ENCODE results near the gene EIF4B. TPM values are rescaled to one million over a fixed set of nuclear protein-coding genes. Genes with fewer than 3 reads are reported as not detected.

Gene EIF4B
- total RNA-seq, 1 donor from 2014 or later, result 629 TPM

DNA sequence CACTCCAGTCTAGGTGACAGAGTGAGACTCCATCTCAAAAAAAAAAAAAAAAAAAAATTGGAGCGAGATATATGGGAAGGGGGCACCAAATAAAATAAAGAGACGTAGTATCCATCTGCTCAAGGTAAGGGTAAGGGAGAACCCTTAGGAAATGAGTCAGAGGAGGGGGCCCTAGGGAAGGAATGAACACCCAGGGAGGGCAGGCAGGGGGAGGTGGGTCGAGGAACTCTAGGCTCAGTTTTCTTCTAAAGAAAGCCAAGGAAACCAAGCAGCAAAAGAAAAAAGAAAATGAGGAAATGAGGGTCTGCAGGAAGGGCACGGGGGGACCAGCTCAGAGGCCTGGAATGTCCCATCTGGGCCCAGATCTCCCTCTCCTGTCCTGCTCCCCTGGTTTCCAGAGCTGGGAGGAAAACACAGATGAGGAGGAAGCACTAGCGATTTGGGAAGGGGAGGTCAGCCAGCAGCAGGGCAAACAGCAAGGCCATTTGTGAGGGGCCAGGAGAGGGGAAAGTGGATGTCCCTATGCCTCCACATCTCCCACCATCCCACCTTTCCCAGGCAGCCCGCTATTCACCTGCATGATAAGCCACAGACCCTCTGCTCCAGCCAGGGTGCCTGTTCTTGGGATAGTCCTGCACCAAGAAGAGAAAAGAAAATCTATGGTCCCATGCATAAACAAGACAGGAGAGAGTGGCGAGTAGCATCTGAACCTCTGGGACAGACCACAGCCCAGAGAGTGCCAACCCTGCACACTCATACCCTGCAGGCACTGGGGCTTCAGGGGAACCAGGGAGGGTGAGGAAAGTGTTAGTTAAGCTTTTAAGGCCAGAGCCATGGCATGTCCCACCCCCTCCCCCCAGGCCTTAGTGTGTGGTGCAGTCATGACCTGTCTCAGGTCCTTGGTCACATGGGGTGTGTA, 61.1 kb downstream of the EIF4B start:
- peaks cover 47% of the 10 kb centered on the region for H3K4me1 Mint-ChIP-seq (ENCODE audit: unreplicated experiment)
- no peaks in the 10 kb centered on the region for H3K9me3 Mint-ChIP-seq (ENCODE audit: unreplicated experiment)
- DNase-seq (ENCODE audit: low spot score), result no peak
- no peak for TF ChIP-seq CTCF (IDR thresholded peaks at IDR 0.05; ENCODE audit: unreplicated experiment)
- H3K27me3 Mint-ChIP-seq (ENCODE audit: unreplicated experiment), result peaks cover 25% of the 10 kb centered on the region
- peak overlapping the region; percentile 74 for H3K27ac Mint-ChIP-seq (ENCODE audit: unreplicated experiment)
- H3K36me3 Mint-ChIP-seq (ENCODE audit: low read depth, unreplicated experiment), result peaks cover 28% of the 10 kb centered on the region
- H3K4me3 Mint-ChIP-seq (ENCODE audit: unreplicated experiment), result no peak overlapping the region

DNA sequence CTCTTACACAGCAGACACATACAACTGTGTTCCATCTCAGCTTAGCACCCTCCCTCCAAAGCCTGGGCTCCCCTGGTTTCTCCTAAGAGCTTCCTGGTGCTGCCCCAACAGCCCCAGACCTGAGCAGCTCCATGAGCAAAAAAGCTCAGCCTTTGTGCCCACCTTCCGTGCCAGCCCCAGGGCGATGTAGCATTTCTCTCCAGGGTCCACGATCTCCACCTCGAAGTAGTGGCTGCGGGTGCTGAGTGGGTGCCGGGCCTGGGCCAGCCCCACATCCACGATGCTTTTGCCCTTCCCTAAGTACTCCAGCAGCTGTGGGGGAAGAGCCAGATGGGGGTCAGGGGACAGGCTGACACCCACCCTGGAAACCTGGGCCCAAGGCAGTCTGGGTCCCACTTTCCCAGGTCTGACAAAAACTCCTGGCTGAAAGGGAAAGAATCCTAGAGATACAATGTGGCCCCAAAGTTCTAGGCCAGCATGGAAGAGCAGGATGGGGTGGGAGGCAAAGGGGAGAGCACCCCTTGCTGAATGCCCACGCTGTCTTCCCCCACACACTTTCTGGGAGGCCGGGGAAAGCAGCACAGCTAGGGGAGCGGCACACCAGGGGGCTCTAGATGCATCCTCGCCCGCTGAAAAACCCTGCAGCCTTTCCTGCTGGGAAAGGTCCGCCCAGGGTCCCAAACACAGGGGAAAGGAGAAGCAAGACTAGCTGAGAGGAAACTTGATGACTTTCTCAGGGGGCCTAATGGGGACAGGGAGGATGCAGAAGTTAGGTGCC, 61.9 kb downstream of the EIF4B start:
- no peak for TF ChIP-seq CTCF (IDR thresholded peaks at IDR 0.05; ENCODE audit: unreplicated experiment)
- DNase-seq (ENCODE audit: low spot score), result no peak
- Mint-ChIP-seq H3K9me3 (ENCODE audit: unreplicated experiment) (no peaks in the 10 kb centered on the region), H3K27me3 (ENCODE audit: unreplicated experiment) (peaks cover 23% of the 10 kb centered on the region), H3K4me1 (ENCODE audit: unreplicated experiment) (peaks cover 54% of the 10 kb centered on the region), H3K27ac (ENCODE audit: unreplicated experiment) (peak overlapping the region; percentile 54), H3K4me3 (ENCODE audit: unreplicated experiment) (peak overlapping the region; percentile 65), H3K36me3 (ENCODE audit: low read depth, unreplicated experiment) (peaks cover 36% of the 10 kb centered on the region)

GRCh38 chr12:53068811-53069585, 62.7 kb downstream of the EIF4B start:
- Mint-ChIP-seq H3K27me3 (ENCODE audit: unreplicated experiment) (peaks cover 22% of the 10 kb centered on the region), H3K4me3 (ENCODE audit: unreplicated experiment) (no peak overlapping the region), H3K27ac (ENCODE audit: unreplicated experiment) (peak overlapping the region; percentile 54), H3K36me3 (ENCODE audit: low read depth, unreplicated experiment) (peaks cover 37% of the 10 kb centered on the region), H3K9me3 (ENCODE audit: unreplicated experiment) (no peaks in the 10 kb centered on the region), H3K4me1 (ENCODE audit: unreplicated experiment) (peaks cover 52% of the 10 kb centered on the region)
- DNase-seq (ENCODE audit: low spot score), result no peak
- TF ChIP-seq CTCF (IDR thresholded peaks at IDR 0.05; ENCODE audit: unreplicated experiment), result no peak

- H3K36me3 Mint-ChIP-seq (ENCODE audit: low read depth, unreplicated experiment), result peaks cover 35% of the 10 kb centered on the region
- no peaks in the 10 kb centered on the region for H3K9me3 Mint-ChIP-seq (ENCODE audit: unreplicated experiment)
- no peak for TF ChIP-seq CTCF (IDR thresholded peaks at IDR 0.05; ENCODE audit: unreplicated experiment)
- H3K27me3 Mint-ChIP-seq (ENCODE audit: unreplicated experiment), result peaks cover 19% of the 10 kb centered on the region
- no peak overlapping the region for H3K27ac Mint-ChIP-seq (ENCODE audit: unreplicated experiment)
- H3K4me1 Mint-ChIP-seq (ENCODE audit: unreplicated experiment), result peaks cover 46% of the 10 kb centered on the region
- no peak overlapping the region for H3K4me3 Mint-ChIP-seq (ENCODE audit: unreplicated experiment)
- no peak for DNase-seq (ENCODE audit: low spot score)
Measured at GRCh38 chr12:53069621-53070410, 63.6 kb downstream of the EIF4B start.
